Left colon (tissue), 2 donors: ENCODE data around the gene CXCL17. TPM values are rescaled to one million over a fixed set of nuclear protein-coding genes. Genes with fewer than 3 reads are reported as not detected.
A peak's percentile ranks its signal among the peaks of the same experiment; 100 is the strongest.

Source experiments
- ATAC-seq: fragments of 200-7000 bp; cut with Tn5 transposase; one replicate; pipeline ENCODE4 v1.9.1; 2020; ENCODE audit warnings: mild to moderate bottlenecking, moderate library complexity
- DNase-seq, 2 donors: peaks; one replicate each; pipeline ENCODE4 v3.0.0-alpha.2; 2020
- intact Hi-C, 2 donors: fragments of 100-400 bp; cut with DNase I in 1 of 2; cut with micrococcal nuclease in 1 of 2; formaldehyde crosslinking; loops; one replicate each; pipeline versions ENCODE4 v1.11.2 to v1.14.0; 2022; cut with DNase I, micrococcal nuclease
- total RNA-seq, 2 donors: library from RNA; stranded (reverse); fragmentation: NEBNext Ultra II Directional; extraction: Animal tissue kit (Norgen Biotek cat#: 25700); gene quantifications; one replicate each; pipeline ENCODE4 v1.2.1, GENCODE V29; 2021
- donor health status: DM: no; HTN: no; CAD: no.
- donor health status: DM: yes; HTN: yes; CAD: no.

Gene CXCL17
- total RNA-seq, 2 donors from 2014 or later, result not detected

- ATAC-seq (no peak), DNase-seq (no peak)
- intact Hi-C loops, result no loop called here
These were observed 35.5 kb downstream of the CXCL17 start for GRCh38 chr19:42407085-42407815.

- ATAC-seq (no peak), DNase-seq (no peak)
- intact Hi-C loops, result no loop called here
These were observed 36.6 kb downstream of the CXCL17 start for GRCh38 chr19:42406111-42406510.

GRCh38 chr19:42403586-42403985 lies 39.2 kb downstream of the CXCL17 start:
- intact Hi-C loops, result no loop called here
- no peak for ATAC-seq
- DNase-seq, result no peak

- ATAC-seq (no peak), DNase-seq (no peak)
- intact Hi-C loops, result no loop called here
These were observed 40.2 kb downstream of the CXCL17 start for GRCh38 chr19:42402376-42403116.

GRCh38 chr19:42401365-42402303 lies 41.1 kb downstream of the CXCL17 start:
- intact Hi-C loops, result no loop called here
- peak; percentile 61 for ATAC-seq

DNA sequence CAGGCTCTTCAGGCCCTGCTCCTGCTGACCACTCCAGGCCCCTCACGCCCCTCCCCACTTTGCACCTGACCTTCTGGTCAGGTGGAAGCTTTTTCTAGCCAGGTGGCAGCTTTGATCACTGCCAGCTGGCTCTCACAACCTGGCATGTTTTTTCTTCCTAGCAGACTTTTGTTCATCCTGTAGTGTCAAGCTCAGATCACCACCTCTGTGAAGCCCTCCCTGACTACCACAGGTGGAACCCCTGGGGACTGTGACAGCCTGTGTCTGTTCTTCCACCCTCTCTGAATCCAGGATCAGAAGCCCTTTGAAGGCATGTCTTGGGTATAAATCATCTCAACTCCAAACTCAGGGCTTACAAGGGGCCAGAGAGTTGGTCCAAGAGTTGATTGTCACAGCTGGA lies 42.3 kb downstream of the CXCL17 start:
- DNase-seq (no peak), ATAC-seq (no peak)
- intact Hi-C loops, result no loop called here

More at GRCh38 chr19:42401365-42402303, 41.1 kb downstream of the CXCL17 start:
- DNase-seq, result peak; percentile 55 to 88

GRCh38 chr19:42397263-42398166 lies 45.2 kb downstream of the CXCL17 start:
- DNase-seq (peak in 1 of 2 donors; percentile 26), ATAC-seq (no peak)
- intact Hi-C loops, result no loop called here

- peak; percentile 95 to 98 for DNase-seq
- ATAC-seq, result peak; percentile 96
- intact Hi-C loops, result no loop called here
These were observed 46.1 kb downstream of the CXCL17 start for GRCh38 chr19:42396381-42397262.

DNA sequence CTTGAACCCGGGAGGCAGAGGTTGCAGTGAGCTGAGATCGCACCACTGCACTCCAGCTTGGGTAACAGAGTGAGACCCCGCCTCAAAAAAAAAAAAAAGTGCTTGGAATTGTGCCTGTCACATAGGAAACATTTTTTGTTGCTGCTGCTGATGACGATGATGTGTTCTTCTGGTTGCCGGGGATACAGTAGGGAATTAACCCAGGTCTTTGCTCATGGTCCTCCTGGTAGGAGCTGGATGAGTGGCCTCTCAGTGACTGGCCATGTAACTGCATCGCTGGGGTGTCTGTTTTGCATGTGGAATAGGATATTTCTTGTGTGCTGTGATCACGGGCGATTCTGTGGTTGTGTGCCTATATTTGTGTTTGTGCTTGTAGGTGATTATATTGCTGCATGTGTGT lies 48.0 kb downstream of the CXCL17 start:
- intact Hi-C loops, result no loop called here
- ATAC-seq, result no peak
- DNase-seq, result no peak

- DNase-seq, result no peak
- intact Hi-C loops, result no loop called here
- ATAC-seq, result no peak
These were observed 50.6 kb downstream of the CXCL17 start for GRCh38 chr19:42392165-42392564.

GRCh38 chr19:42389899-42390298 lies 52.8 kb downstream of the CXCL17 start, which contains the start of gene CNFN:
CNFN (minus strand) TSS chr19:42390297; CDS start chr19:42389037, 1,260 bp downstream.
- DNase-seq, result no peak
- intact Hi-C loops, result no loop called here
- no peak for ATAC-seq

DNA sequence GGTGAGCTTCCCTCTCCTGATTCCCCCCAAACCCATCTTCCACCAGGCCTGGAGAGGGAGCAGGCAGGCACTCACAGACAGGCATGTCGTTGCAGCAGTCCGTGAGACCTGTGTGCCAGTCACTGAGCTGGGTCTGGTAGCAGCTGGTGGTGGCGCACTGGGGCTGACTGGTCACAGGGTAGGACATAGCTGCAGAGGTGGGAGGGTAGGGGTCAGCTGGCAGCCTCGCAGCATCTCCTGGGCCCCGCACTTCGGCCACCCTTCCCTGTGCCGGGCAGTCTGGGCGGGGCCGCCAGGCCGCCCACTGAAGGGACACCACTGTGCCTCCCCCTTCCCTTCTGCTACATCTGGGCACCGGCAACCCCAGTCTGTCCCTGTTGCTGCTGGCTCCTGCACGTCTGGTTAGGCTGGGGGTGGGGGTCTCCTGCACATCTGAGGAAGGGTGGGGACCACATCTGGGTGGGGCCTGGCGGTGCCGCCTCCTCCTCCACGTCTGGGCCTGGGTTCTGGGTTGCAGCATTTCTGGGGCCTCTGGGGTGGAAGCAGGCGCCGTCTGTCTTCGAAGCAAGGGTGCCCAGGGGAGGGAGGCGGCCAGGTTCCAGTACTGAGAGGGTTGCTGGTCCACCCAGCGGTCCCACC lies 53.8 kb downstream of the CXCL17 start:
- no peak for ATAC-seq

GRCh38 chr19:42386974-42387707 lies 55.6 kb downstream of the CXCL17 start:
- DNase-seq (peak; percentile 85), ATAC-seq (peak; percentile 94)
- intact Hi-C loops, result no loop called here

More for the DNA sequence above, 53.8 kb downstream of the CXCL17 start:
- no peak for DNase-seq
- intact Hi-C loops, result no loop called here

DNA sequence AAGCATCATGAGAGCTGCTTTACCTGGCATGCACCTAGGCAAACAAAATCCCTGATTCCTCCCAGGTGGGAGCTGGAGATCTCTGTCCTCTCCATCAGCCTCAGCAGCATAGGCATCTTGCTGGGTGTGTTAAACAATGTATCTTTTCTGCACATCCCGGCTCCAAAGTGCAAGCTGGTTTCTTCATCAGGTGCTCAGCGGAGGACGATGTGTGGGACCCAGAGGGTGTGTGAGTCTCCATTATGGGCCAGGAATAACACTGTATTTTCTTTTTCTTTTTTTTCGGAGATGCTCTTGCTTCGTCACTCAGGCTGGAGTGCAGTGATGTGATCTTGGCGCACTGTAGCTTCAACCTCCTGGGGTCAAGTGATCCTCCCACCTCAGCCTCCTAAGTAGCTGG lies 62.6 kb downstream of the CXCL17 start:
- ATAC-seq (no peak), DNase-seq (no peak)
- intact Hi-C loops, result no loop called here
